Measurements from ENCODE around the gene ARHGAP44.

Gene ARHGAP44

GRCh38 chr17:12768255-12768654 lies 21.0 kb upstream of the ARHGAP44 start:
- no peak overlapping the region for H3K4me3 ChIP-seq (ENCODE audit: low read length, poor library complexity, severe bottlenecking)
- H3K4me1 ChIP-seq (ENCODE audit: insufficient read depth, low read length, poor library complexity, severe bottlenecking) = no peaks in the 10 kb centered on the region
- H3F3A ChIP-seq (ENCODE audit: low read depth) = no peaks in the 10 kb centered on the region
- H3K36me3 ChIP-seq (ENCODE audit: insufficient read depth, low read length) = no peaks in the 10 kb centered on the region
- no peaks in the 10 kb centered on the region; the same call in 1 of the 2 replicates for H3K9me3 ChIP-seq (ENCODE audit: insufficient read depth, low read depth, low read length)
- TF ChIP-seq, protein P1, sequence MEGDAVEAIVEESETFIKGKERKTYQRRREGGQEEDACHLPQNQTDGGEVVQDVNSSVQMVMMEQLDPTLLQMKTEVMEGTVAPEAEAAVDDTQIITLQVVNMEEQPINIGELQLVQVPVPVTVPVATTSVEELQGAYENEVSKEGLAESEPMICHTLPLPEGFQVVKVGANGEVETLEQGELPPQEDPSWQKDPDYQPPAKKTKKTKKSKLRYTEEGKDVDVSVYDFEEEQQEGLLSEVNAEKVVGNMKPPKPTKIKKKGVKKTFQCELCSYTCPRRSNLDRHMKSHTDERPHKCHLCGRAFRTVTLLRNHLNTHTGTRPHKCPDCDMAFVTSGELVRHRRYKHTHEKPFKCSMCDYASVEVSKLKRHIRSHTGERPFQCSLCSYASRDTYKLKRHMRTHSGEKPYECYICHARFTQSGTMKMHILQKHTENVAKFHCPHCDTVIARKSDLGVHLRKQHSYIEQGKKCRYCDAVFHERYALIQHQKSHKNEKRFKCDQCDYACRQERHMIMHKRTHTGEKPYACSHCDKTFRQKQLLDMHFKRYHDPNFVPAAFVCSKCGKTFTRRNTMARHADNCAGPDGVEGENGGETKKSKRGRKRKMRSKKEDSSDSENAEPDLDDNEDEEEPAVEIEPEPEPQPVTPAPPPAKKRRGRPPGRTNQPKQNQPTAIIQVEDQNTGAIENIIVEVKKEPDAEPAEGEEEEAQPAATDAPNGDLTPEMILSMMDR (conservative IDR thresholded peaks at IDR 0.05; ENCODE audit: low read length) = no peak
- TF ChIP-seq EZH2phosphoT487 (IDR thresholded peaks at IDR 0.05; ENCODE audit: borderline replicate concordance) = no peak
- H3K9me2 ChIP-seq (replicated peaks; ENCODE audit: low read depth, low read length) = no peaks in the 10 kb centered on the region
- no peaks in the 10 kb centered on the region for H3K27me3 ChIP-seq (ENCODE audit: insufficient read depth, low read length, poor library complexity, severe bottlenecking)
- H4K20me1 ChIP-seq (ENCODE audit: insufficient read depth, low read length, poor library complexity, severe bottlenecking) = no peaks in the 10 kb centered on the region
- no peak overlapping the region for H3K9ac ChIP-seq (ENCODE audit: low read depth, low read length, poor library complexity, severe bottlenecking)
- no peaks in the 10 kb centered on the region for H3K79me2 ChIP-seq (ENCODE audit: insufficient read depth, low read length)
- H2AFZ ChIP-seq (ENCODE audit: low read length) = no peak overlapping the region
- H3K4me2 ChIP-seq (ENCODE audit: low read depth, low read length, poor library complexity, severe bottlenecking) = no peak overlapping the region

GRCh38 chr17:12769981-12770380 lies 19.3 kb upstream of the ARHGAP44 start:
- TF ChIP-seq, protein P1 (conservative IDR thresholded peaks at IDR 0.05; ENCODE audit: low read length) = no peak
- TF ChIP-seq EZH2phosphoT487 (IDR thresholded peaks at IDR 0.05; ENCODE audit: borderline replicate concordance) = no peak
- Histone ChIP-seq H2AFZ (ENCODE audit: low read length) (no peak overlapping the region), H3K27me3 (ENCODE audit: insufficient read depth, low read length, poor library complexity, severe bottlenecking) (no peaks in the 10 kb centered on the region), H3K4me1 (ENCODE audit: insufficient read depth, low read length, poor library complexity, severe bottlenecking) (no peaks in the 10 kb centered on the region), H3K9me2 (replicated peaks; ENCODE audit: low read depth, low read length) (no peaks in the 10 kb centered on the region), H3K36me3 (ENCODE audit: insufficient read depth, low read length) (no peaks in the 10 kb centered on the region), H3K9me3 (ENCODE audit: insufficient read depth, low read depth, low read length) (peaks cover 4% of the 10 kb centered on the region; the same call in 1 of the 2 replicates), H3K4me2 (ENCODE audit: low read depth, low read length, poor library complexity, severe bottlenecking) (no peak overlapping the region), H3K79me2 (ENCODE audit: insufficient read depth, low read length) (no peaks in the 10 kb centered on the region), H4K20me1 (ENCODE audit: insufficient read depth, low read length, poor library complexity, severe bottlenecking) (no peaks in the 10 kb centered on the region), H3K9ac (ENCODE audit: low read depth, low read length, poor library complexity, severe bottlenecking) (no peak overlapping the region), H3F3A (ENCODE audit: low read depth) (no peaks in the 10 kb centered on the region), H3K4me3 (ENCODE audit: low read length, poor library complexity, severe bottlenecking) (no peak overlapping the region)

DNA sequence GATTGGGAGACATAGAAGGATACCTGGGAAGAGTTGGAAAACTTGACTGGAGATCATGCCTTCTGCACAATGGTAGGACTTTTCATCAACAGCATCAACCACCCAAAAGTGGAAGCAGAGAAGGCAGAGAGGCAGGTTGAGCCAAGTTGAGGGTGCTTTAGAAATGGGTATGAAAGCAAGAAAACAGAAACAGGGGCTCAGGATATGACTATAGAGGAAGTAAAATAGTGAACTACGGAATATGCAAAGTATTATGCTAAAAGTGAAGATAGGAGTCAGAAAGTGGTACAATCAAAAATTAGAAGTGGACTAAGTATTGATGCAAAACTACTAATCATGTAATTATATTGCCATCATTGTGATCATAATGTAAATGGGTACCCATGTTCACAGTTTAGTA lies 16.1 kb upstream of the ARHGAP44 start:
- Histone ChIP-seq H2AFZ (ENCODE audit: low read length) (no peak overlapping the region), H4K20me1 (ENCODE audit: insufficient read depth, low read length, poor library complexity, severe bottlenecking) (no peaks in the 10 kb centered on the region), H3K4me1 (ENCODE audit: insufficient read depth, low read length, poor library complexity, severe bottlenecking) (no peaks in the 10 kb centered on the region), H3K27me3 (ENCODE audit: insufficient read depth, low read length, poor library complexity, severe bottlenecking) (no peaks in the 10 kb centered on the region), H3K9me2 (replicated peaks; ENCODE audit: low read depth, low read length) (no peaks in the 10 kb centered on the region), H3K9me3 (ENCODE audit: insufficient read depth, low read depth, low read length) (peaks cover 4% of the 10 kb centered on the region; the same call in 1 of the 2 replicates), H3K79me2 (ENCODE audit: insufficient read depth, low read length) (no peaks in the 10 kb centered on the region), H3K4me3 (ENCODE audit: low read length, poor library complexity, severe bottlenecking) (no peak overlapping the region), H3K4me2 (ENCODE audit: low read depth, low read length, poor library complexity, severe bottlenecking) (no peak overlapping the region), H3K9ac (ENCODE audit: low read depth, low read length, poor library complexity, severe bottlenecking) (no peak overlapping the region), H3K36me3 (ENCODE audit: insufficient read depth, low read length) (no peaks in the 10 kb centered on the region), H3F3A (ENCODE audit: low read depth) (no peaks in the 10 kb centered on the region)
- TF ChIP-seq, protein P1 (conservative IDR thresholded peaks at IDR 0.05; ENCODE audit: low read length) = no peak
- TF ChIP-seq EZH2phosphoT487 (IDR thresholded peaks at IDR 0.05; ENCODE audit: borderline replicate concordance) = no peak
